ENCODE data around the gene GBGT1.

Gene GBGT1

GRCh38 chr9:133125941-133126696 is 37.6 kb downstream of the GBGT1 start:
- peak in 5 of 14 donors; percentile 61 to 77 (median 62) for DNase-seq

- no peak for DNase-seq
Measured at GRCh38 chr9:133124907-133125275, 38.8 kb downstream of the GBGT1 start.

GRCh38 chr9:133124123-133124906 is 39.4 kb downstream of the GBGT1 start:
- no peak for DNase-seq

DNA sequence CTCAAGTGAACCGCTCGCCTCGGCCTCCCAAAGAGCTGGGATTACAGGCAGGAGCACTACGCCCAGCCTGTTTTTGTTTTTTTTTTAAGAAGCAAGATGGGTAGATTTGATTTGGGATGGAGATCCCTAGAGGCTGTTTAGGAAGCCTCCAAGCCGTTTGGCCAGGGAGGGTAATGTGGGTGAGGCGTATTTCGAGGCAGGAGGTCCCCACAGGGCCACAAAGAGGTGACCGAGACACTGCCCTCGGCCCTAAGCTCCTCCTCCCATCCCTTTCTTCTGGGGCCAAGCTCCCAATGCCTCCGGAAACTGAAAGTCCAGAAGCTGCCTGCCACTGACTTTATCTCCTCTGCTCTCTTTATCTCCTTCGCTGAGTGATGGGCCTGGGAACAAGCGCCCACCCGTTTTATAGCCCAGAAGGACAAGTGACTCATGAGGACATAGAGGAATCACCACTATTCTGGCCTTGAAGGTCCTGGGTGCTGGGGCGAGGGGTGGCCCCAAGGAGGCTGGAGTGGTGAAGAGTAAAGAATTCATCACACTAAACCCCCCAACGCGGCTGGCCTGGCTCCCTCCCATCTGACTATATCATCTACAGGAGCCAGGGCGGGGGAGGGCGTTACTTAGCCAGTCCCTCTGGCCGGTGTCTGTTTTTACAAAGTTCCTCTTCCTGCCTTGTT is 40.6 kb downstream of the GBGT1 start:
- peak in 1 of 14 donors; percentile 41 for DNase-seq

DNA sequence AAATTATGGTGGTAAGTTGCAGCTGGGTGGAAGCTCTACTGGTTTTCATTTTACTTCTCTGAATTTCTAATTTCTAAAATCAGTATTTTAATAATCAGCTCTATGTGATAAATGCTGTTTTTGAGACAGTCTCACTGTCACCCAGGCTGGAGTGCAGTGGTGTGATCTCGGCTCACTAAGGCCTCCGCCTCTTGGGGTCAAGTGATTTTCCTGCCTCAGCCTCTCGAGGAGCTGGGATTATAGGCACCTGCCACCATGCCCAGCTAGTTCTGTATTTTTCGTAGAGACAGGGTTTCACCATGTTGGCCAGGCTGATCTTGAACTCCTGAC is 41.1 kb downstream of the GBGT1 start:
- no peak for DNase-seq

GRCh38 chr9:133121915-133122550 is 41.7 kb downstream of the GBGT1 start:
- DNase-seq: peak in 6 of 14 donors; percentile 56 to 78 (median 69)

DNA sequence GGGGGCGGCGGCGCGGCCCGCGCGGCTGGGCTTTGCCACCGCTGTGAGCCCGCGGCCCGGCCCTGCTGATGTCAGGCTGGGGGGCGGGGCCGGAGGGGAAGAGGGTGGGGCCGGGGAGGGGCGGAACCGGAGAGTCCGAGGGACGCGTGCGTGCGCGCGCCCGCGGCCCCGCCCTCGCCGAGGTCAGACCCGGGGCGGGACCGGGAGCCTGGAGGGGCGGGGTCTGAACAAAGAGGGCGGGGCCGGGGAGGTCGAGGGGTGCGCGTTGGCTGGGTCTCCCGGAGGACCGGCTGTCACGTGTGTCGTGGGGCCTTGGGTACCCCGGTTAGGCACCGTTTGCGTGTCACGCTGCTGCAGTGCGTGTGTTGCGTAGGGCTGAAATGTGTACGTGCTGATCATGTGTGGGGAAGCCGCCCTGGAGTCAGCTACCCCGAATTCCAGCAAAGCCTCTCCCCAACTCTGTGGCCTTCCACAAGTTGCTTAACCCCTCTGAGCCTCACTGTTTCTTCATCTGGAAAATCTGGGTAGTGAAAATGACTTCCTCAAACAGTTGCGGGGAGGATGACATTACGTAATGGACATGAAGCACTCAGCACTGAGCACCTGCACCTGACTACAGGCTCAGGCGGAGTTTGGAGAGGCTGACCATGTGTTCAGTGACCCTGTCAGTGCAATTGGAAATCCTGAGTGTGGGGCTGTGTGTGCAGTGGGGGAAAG is 42.4 kb downstream of the GBGT1 start, which contains the start of gene RALGDS:
RALGDS (minus strand) TSS at position 43 of the 717 bp plus-strand sequence. CDS start 86 bp downstream, outside the sequence.
- DNase-seq: peak in 13 of 14 donors; percentile 65 to 94 (median 82)

DNA sequence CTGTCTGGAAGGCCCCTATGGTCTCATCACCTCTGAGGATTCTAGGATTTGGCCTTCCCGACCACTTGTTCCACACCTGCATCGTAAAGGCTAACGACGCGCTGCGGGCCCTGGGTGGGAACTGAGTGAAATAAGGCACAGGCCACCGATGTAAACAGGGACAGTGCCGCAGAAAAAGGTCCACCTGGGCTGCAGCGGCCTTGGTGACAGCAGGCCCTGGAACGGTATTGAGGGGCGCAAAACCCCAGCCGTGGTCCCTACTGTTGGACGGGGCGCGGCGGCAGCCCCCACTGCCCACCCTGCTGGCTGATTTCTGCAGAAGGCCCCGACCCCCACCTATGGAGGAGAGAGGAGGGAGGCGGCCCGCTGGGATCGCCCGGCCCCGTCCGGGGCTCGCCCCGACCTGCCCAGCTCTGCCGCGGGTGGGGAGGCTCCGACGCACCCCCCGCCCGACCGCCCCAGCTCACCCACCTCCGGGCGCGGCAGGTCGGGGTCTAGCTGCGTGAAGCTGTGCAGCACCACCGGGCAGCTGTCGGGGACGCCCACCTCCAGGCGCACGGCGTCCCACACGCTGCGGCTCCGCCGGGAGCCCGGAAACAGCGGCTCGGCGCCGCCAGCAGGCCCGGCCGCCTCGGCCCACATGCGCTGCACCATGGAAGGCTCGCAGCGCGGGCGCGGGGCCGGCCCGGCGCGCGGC is 43.1 kb downstream of the GBGT1 start:
- DNase-seq: peak in 5 of 14 donors; percentile 58 to 77 (median 68)

DNA sequence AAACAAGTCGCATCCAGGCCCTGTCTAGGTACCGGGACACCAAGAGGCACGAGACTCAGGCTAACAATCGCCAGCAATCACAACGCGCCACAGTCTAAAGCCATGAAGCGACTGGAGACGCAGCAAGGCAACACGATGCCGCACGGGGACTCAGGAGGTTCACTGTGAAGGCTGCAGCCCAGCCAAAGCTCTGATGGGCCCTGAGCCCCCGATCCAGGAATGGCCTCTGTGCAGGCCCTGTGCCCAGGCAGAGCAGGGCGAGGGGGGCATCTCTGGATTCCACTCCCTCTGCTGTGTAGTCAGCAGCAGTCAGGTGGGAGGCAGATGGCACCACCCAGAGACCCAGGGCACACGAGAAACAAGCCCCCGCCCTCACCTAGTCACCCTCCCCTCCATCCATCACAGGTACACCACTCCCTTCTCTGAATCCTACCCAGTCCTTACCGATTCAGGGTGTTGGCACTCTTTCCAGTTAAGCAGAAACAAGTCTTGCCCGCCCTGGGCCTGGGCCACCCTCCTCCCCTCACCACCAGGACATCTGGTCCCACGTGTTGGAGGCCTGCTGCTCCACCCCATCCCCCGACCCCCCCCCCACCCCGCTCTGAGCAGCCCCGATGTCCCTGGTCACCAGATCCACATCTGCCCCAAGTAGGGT is 43.7 kb downstream of the GBGT1 start:
- DNase-seq: peak in 10 of 14 donors; percentile 29 to 79 (median 68)

- DNase-seq: peak in 12 of 14 donors; percentile 51 to 90 (median 72)
Measured at GRCh38 chr9:133119103-133119845, 44.4 kb downstream of the GBGT1 start.

DNA sequence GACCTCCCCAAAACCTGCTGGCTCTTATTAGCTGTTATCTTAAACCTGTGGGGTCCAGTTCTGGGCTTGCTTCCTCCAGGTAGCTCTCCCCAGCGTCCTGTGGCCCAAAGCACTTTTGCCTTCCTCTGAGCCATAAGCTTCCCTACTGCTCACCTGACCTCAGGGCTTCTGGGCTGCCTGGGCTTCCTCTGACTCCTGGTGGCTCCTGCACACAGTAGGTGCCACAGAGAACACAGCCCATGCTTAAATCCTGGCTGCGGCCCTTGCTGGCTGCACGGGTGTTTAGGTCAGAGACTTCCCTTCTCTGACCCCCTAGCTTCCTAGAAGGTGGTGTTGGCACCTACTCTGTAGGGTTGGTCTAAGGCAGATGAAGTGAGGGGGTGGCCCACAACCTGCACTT is 45.1 kb downstream of the GBGT1 start:
- no peak for DNase-seq

DNA sequence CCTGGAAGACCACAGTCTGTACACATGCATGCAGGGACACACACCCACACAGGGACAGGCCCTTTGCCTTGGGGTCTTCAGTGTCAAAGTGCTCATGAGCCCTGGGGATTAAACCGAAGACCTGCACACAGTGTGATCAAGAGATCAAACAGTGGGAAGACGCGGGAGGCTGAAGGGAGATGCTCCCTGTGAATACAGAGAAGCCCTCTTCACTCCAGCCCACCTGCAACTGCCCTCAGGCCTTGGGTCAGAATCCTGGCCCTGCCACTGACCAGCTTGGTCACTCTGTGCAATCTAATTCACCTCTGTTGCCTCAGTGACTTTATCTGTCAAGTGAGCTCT is 45.6 kb downstream of the GBGT1 start:
- no peak for DNase-seq

GRCh38 chr9:133117271-133118178 is 46.2 kb downstream of the GBGT1 start:
- DNase-seq: peak in 12 of 14 donors; percentile 45 to 92 (median 79)

- peak in 2 of 14 donors; percentile 48 to 85 for DNase-seq
Measured at GRCh38 chr9:133116346-133117231, 47.1 kb downstream of the GBGT1 start.

DNA sequence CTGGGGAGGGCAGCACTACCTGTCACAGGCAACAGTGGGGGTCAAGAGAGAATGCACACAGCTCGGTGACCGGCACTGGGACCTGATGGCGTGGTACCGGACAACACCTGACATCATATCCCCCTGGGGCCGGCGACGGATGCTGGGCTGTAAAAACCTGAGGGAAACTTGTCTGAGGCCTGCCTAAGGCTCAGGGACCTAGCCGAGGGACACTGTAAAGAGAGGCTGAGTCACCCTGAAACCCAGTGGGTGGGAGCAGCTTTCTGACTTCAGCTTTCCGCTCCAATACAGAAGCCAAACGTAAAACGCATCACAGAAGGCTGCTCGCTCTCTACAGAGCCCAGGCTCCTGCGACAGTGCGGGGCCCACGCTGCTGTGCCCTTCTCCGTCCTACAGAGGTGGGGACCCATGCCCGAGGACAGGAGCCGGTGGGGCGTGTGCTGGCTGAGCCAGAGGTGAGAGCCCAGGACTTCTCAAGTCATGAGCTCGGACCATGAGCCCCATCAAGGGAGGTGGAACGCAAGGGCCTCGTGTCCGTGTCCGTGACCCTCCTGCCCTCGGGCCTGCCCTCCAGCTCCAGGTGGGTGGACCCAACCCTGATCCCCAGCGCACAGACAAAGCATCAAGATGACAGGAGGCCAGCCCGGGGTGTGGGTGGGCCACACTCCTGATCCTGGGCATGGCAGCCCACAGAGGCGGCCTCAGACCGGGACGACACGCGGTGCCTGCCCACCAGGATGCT is 47.9 kb downstream of the GBGT1 start:
- DNase-seq: peak in 2 of 14 donors; percentile 62

DNA sequence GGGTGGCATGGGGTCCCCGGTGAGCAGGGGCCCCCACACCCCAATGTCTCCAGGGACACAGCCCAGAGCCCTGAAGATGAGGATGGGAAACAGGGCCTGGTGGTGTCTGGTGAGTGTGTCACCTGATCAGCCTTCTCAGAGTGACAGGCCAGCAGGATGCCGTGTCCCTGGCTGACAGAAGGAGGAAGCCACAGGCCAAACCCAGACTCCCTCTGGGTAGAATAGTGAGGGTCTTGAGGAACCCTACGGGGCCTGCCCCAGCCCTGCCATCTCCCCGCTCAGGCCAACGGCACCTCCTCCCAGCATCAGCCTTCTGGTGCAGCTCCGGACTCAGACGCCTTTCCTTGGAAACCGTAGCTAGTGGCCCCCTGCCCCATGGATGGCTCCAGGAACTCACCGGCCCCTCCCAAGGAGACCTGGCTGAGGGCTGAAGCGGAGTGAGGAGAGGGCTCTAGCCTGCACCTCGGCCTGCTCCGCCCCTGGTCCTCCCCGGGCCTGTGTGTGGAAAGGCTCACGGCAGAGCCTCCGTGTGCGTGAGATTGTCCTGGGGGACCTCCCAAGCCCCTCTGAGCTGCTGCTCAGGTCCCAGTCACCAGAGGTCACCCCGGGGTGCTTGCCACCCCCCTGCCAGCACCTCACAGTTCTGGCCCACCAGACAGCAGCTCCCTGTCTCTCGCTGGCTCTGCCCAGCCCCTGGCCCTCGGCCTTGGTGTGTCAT is 48.7 kb downstream of the GBGT1 start:
- peak in 3 of 14 donors; percentile 48 to 75 (median 72) for DNase-seq
